ENCODE measurements around the gene AKIRIN1.
A peak's percentile ranks its signal among the peaks of the same experiment; 100 is the strongest.
"Not testable (repeated sequence)": the region's sequence is repeated elsewhere in the genome, so short reads cannot be mapped to it uniquely, and the experiment has no call there.

The AKIRIN1 gene

DNA sequence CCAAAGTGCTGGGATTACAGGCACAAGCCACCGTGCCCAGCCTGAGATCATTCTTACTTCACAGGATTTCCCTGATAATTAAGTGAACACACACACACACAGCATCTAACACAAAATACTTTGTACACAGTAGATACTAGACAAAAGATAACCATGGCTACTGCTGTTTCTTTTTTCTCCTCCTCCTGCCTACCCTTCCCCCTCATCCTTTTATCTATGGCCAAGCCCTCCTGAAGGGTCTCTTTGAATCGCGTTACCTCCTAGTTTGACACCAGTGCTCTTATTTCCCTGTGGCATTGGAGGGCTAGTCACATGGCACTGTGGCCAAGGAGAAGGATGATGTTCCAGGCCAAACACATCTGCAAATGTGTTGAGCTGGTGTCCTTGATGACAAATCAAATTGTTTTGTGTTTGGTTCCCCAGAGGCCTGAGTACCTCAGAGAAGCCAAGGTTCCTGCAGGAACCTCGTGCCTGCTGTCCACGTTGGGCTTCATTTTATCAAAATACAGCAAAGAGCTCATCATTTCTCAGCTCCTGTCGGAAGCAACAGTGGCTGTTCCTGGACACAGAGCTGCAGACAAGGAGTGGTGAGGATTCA, 55.6 kb downstream of the AKIRIN1 start:
- H3K4me3 ChIP-seq (ENCODE audit: low read depth, low read length), result no peak overlapping the region
- in situ Hi-C loops (cut with HindIII; ENCODE audit: low sequenced_read_pairs), result no loop called here
- no peak for TF ChIP-seq CTCF (IDR thresholded peaks at IDR 0.05; ENCODE audit: low read depth, low read length, missing control alignments)
- no peak for DNase-seq (ENCODE audit: low read depth)

GRCh38 chr1:39047374-39048229, 56.5 kb downstream of the AKIRIN1 start:
- TF ChIP-seq CTCF (IDR thresholded peaks at IDR 0.05; ENCODE audit: low read depth, low read length, missing control alignments), result no peak
- in situ Hi-C loops (cut with HindIII; ENCODE audit: low sequenced_read_pairs), result no loop called here
- peak; percentile 74 for DNase-seq (ENCODE audit: low read depth)
- no peak overlapping the region for H3K4me3 ChIP-seq (ENCODE audit: low read depth, low read length)

- TF ChIP-seq CTCF (IDR thresholded peaks at IDR 0.05; ENCODE audit: low read depth, low read length, missing control alignments), result no peak
- in situ Hi-C loops (cut with HindIII; ENCODE audit: low sequenced_read_pairs), result no loop called here
- no peak for DNase-seq (ENCODE audit: low read depth)
- H3K4me3 ChIP-seq (ENCODE audit: low read depth, low read length), result no peak overlapping the region
Measured at GRCh38 chr1:39048745-39049370, 57.8 kb downstream of the AKIRIN1 start.

DNA sequence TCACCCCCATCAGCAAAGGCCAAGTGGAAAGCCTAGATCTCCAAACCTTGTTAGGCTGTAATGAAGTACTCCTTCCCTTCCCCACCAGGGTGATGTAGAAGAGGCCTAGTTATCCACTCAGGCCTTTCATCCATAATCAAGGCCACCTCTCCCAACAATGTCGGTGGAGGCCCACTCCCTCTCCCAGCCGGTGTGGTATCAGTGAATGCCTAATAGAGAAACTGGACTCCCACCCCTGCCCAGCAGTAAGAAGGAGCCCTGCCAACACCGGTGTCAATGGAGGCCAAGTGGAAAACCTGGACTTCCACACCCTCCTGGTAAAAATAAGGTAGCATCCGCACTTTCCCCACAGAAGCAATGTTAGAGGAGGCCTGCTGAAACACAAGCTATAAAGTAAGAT, 58.9 kb downstream of the AKIRIN1 start:
- no peak overlapping the region for H3K4me3 ChIP-seq (ENCODE audit: low read depth, low read length)
- TF ChIP-seq CTCF (IDR thresholded peaks at IDR 0.05; ENCODE audit: low read depth, low read length, missing control alignments), result no peak
- in situ Hi-C loops (cut with HindIII; ENCODE audit: low sequenced_read_pairs), result no loop called here
- DNase-seq (ENCODE audit: low read depth), result no peak

DNA sequence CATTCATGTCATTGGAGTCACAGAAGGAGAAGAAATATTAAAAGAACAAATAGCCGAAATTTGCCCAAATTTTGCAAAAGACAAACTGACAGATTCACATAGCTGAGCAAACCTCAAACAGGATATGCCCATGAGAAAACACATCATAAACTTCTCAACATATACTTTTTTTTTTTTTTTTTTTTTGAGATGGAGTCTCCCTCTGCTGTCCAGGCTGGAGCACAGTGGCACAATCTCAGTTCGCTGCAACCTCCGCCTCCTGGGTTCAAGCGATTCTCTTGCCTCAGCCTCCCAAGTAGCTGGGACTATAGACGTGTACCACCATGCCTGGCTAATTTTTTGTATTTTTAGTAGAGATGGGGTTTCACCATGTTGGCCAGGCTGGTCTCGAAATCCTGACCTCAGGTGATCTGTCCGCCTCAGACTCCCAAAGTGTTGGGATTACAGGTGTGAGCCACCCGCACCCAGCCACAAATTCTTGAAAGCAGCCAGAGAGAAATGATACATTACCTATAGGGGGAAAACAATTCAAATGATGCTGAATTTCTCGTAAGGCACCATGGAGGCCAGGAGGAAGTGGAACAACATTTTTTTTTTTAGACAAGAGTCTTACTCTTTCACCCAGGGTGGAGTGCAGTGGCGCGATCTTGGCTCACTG, 60.2 kb downstream of the AKIRIN1 start:
- DNase-seq (ENCODE audit: low read depth); in situ Hi-C loops (cut with HindIII; ENCODE audit: low sequenced_read_pairs); H3K4me3 ChIP-seq (ENCODE audit: low read depth, low read length): not testable (repeated sequence)

DNA sequence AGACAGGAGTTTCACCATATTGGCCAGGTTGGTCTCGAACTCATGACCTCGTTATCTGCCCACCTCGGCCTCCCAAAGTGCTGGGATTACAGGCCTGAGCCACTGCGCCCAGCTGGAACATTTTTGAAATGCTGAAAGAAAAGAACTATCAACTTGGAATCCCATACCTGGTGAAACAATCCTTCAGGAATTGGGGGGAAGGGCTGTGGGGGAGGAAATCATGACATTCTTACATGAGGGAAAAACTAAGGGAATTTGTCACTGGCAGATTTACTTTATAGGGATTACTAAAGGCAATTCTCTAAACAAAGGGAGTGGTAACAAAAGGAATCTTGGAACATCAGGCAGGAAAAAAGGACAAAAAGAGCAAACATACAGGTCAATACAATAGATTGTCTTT, 60.9 kb downstream of the AKIRIN1 start:
- DNase-seq (ENCODE audit: low read depth), result no peak
- in situ Hi-C loops (cut with HindIII; ENCODE audit: low sequenced_read_pairs), result no loop called here
- no peak for TF ChIP-seq CTCF (IDR thresholded peaks at IDR 0.05; ENCODE audit: low read depth, low read length, missing control alignments)
- H3K4me3 ChIP-seq (ENCODE audit: low read depth, low read length), result no peak overlapping the region

DNA sequence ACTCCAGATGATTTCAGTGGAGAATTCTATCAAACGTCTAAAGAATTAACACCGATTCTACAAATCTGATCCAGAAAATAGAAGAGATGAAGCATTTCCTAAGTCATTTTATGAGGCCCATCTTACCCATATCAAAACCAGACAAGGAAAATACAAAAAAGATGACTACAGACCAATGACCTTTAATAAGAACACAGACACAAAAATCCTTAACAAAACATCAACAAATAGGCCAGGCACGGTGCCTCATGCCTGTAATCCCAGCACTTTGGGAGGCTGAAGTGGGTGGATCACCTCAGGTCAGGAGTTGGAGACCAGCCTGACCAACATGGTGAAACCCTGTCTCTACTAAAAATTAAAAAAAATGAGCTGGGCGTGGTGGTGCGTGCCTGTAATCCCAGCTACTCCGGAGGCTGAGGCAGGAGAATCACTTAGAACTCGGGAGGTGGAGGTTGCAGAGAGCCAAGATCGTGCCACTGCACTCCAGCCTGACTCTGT, 64.2 kb downstream of the AKIRIN1 start:
- H3K4me3 ChIP-seq (ENCODE audit: low read depth, low read length); in situ Hi-C loops (cut with HindIII; ENCODE audit: low sequenced_read_pairs); DNase-seq (ENCODE audit: low read depth): not testable (repeated sequence)
